Measurements from ENCODE around the gene C16orf86. TPM values are rescaled to one million over a fixed set of nuclear protein-coding genes. Genes with fewer than 3 reads are reported as not detected.
"Not testable (repeated sequence)": the region's sequence is repeated elsewhere in the genome, so short reads cannot be mapped to it uniquely, and the experiment has no call there.

Gene C16orf86
- total RNA-seq, 4 donors from 2014 or later = 15.9 to 31.2 (median 25.5) TPM

GRCh38 chr16:67679935-67680897 lies 13.6 kb downstream of the C16orf86 start:
- Histone ChIP-seq H3K27ac (no peak overlapping the region), H3K9me3 (no peaks in the 10 kb centered on the region), H3K36me3 (peaks cover 0 to 51% (median 0%) of the 10 kb centered on the region in 3 donors), H3K4me3 (no peak overlapping the region), H3K4me1 (peaks cover 0 to 12% (median 0%) of the 10 kb centered on the region in 4 donors), H3K27me3 (no peaks in the 10 kb centered on the region)
- TF ChIP-seq POLR2A (IDR thresholded peaks at IDR 0.05) (no peak), EP300 (IDR thresholded peaks at IDR 0.05) (no peak), CTCF (IDR thresholded peaks at IDR 0.05) (no peak)
- WGBS, 2 donors = 86 to 89% methylated on average over 10 of the region's 10 CpGs
- DNase-seq (ENCODE audit: low spot score in 2 of 2) = no peak

GRCh38 chr16:67683767-67684166 lies 17.2 kb downstream of the C16orf86 start:
- WGBS, 2 donors = 98% methylated on average over 4 of the region's 4 CpGs
- Histone ChIP-seq H3K4me1 (no peaks in the 10 kb centered on the region), H3K4me3 (no peak overlapping the region), H3K9me3 (no peaks in the 10 kb centered on the region), H3K27me3 (no peaks in the 10 kb centered on the region), H3K36me3 (peaks cover 0 to 45% (median 0%) of the 10 kb centered on the region in 3 donors), H3K27ac (no peak overlapping the region)
- no peak for DNase-seq (ENCODE audit: low spot score in 2 of 2)
- TF ChIP-seq POLR2A (IDR thresholded peaks at IDR 0.05) (no peak), EP300 (IDR thresholded peaks at IDR 0.05) (no peak), CTCF (IDR thresholded peaks at IDR 0.05) (no peak)

GRCh38 chr16:67685388-67686112 lies 18.9 kb downstream of the C16orf86 start:
- no peak for DNase-seq (ENCODE audit: low spot score in 2 of 2)
- 84% methylated on average over 13 to 17 of the region's 17 CpGs for WGBS, 2 donors
- Histone ChIP-seq H3K27me3 (no peaks in the 10 kb centered on the region), H3K36me3 (peaks cover 0 to 36% (median 0%) of the 10 kb centered on the region in 3 donors), H3K9me3 (no peaks in the 10 kb centered on the region), H3K4me1 (no peaks in the 10 kb centered on the region), H3K4me3 (no peak overlapping the region), H3K27ac (peak overlapping the region in 1 of 4 donors; percentile 46)
- TF ChIP-seq POLR2A (IDR thresholded peaks at IDR 0.05) = no peak
- TF ChIP-seq CTCF (IDR thresholded peaks at IDR 0.05) = no peak

- peaks cover 0 to 13% (median 0%) of the 10 kb centered on the region in 3 donors for H3K36me3 ChIP-seq
- not testable (repeated sequence) for H3K4me3 ChIP-seq; H3K9me3 ChIP-seq; H3K27me3 ChIP-seq; DNase-seq (ENCODE audit: low spot score in 2 of 2); H3K4me1 ChIP-seq; H3K27ac ChIP-seq
- 90 to 96% methylated on average over 8 of the region's 8 CpGs for WGBS, 2 donors
Measured at GRCh38 chr16:67693517-67694285, 27.1 kb downstream of the C16orf86 start.

GRCh38 chr16:67694611-67695010 lies 28.0 kb downstream of the C16orf86 start:
- Histone ChIP-seq H3K4me1 (no peaks in the 10 kb centered on the region), H3K36me3 (peaks cover 0 to 13% (median 0%) of the 10 kb centered on the region in 3 donors), H3K9me3 (peaks cover 0 to 5% (median 0%) of the 10 kb centered on the region in 4 donors), H3K4me3 (no peak overlapping the region), H3K27me3 (no peaks in the 10 kb centered on the region), H3K27ac (no peak overlapping the region)
- WGBS, 2 donors = 82 to 85% methylated on average over 2 of the region's 2 CpGs
- TF ChIP-seq CTCF (IDR thresholded peaks at IDR 0.05) (no peak), EP300 (IDR thresholded peaks at IDR 0.05) (no peak), POLR2A (IDR thresholded peaks at IDR 0.05) (no peak)
- DNase-seq (ENCODE audit: low spot score in 2 of 2) = no peak
